Activated naive CD4-positive, alpha-beta T cell treated with anti-CD3 and anti-CD28 coated beads, Interleukin-2, amount 50 U/mL, for 24 hours (primary cell): ENCODE measurements around the gene TTLL5.

Experiments
- H3K27ac Mint-ChIP-seq: one replicate; pipeline ENCODE4 v1.8.0; 2021; ENCODE audit warnings: mild to moderate bottlenecking, mixed read lengths
- H3K27me3 Mint-ChIP-seq: one replicate; pipeline ENCODE4 v1.8.0; 2021; ENCODE audit warnings: mixed read lengths
- H3K36me3 Mint-ChIP-seq: one replicate; pipeline ENCODE4 v1.8.0; 2021; ENCODE audit warnings: mixed read lengths
- H3K4me1 Mint-ChIP-seq: one replicate; pipeline ENCODE4 v1.8.0; 2021; ENCODE audit warnings: mixed read lengths
- H3K4me3 Mint-ChIP-seq: one replicate; pipeline ENCODE4 v1.8.0; 2021; ENCODE audit warnings: mild to moderate bottlenecking, mixed read lengths
- H3K9me3 Mint-ChIP-seq: one replicate; pipeline ENCODE4 v1.8.0; 2021; ENCODE audit warnings: mixed read lengths

Gene TTLL5

DNA sequence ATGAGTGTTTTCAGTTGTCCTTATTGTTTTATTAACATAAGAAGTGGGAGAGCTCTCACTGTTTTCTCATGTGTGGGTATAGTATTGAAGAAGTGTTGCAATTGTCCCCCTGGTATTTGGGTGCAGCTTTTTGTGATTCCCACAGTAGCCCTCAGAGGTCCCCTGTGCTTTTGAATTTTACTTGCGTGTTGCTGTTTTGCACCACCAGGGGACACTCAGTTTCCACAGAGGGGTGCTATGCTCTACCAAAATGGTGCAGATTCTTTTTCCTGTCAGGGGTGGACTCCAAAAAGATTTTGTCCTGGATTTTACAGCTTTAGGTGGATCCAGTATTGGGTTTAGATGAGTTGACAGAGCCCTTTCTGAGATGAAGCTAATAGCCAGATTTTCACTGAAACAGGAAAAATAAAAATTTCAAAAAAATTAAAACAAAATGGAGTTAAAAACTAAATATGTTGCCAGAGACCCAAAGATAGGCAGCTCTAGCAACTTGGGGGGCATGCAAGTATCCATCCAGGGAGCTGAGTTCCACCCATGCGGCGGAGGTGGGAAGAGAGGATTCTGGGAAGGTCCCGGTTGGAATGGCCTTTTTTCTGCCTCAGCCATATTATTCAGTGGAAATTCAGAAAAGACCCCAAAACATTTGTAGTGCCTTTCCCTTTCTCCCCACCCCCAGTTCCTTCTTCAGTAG is 50.2 kb downstream of the TTLL5 start:
- Mint-ChIP-seq H3K9me3 (no peaks in the 10 kb centered on the region), H3K36me3 (peaks cover 4% of the 10 kb centered on the region), H3K4me3 (no peak overlapping the region), H3K27ac (no peak overlapping the region), H3K27me3 (no peaks in the 10 kb centered on the region), H3K4me1 (no peaks in the 10 kb centered on the region)

DNA sequence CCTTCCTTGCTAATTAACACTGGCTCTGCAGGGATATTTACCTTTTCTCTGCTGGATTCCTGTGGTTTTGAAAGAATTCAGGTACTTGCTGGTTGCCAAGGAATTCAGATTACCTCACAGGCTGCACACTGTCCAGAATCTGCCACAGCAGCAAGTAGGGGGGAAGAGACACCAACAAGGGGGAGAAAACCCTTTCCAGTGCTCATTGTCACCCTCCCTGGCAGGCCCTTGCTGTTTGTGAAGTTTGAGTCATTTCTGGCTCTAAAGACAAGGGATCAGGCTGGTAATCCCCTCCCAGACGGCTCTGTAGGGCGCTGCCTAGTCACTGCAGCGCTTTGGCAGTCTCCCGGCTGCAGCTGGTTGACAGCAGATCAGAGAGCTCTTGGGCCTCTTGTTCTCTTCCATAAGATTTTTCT is 50.8 kb downstream of the TTLL5 start:
- Mint-ChIP-seq H3K27me3 (no peaks in the 10 kb centered on the region), H3K27ac (no peak overlapping the region), H3K9me3 (no peaks in the 10 kb centered on the region), H3K4me3 (no peak overlapping the region), H3K4me1 (no peaks in the 10 kb centered on the region), H3K36me3 (peaks cover 5% of the 10 kb centered on the region)

DNA sequence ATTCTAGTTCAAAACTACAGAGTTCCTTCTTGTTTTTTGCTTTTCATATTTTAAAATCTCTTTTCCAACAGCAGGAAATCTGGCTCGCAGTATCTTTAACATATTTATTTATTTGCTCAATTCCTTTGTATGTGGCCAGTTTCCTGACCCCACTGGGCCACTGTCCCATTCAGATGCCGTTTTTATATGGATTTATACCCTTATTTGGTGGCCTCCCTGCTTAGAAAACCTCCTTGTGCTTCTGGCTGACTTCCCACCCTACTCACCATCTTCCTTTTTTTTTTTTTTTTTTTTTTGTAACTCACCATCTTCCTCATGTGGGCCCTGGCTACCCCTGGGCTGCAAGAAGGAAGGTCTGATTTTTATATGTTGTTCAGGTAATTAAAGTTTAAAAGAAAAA is 53.9 kb downstream of the TTLL5 start:
- Mint-ChIP-seq H3K36me3 (peaks cover 12% of the 10 kb centered on the region), H3K9me3 (no peaks in the 10 kb centered on the region), H3K27me3 (no peaks in the 10 kb centered on the region), H3K4me1 (no peaks in the 10 kb centered on the region), H3K4me3 (no peak overlapping the region), H3K27ac (no peak overlapping the region)

DNA sequence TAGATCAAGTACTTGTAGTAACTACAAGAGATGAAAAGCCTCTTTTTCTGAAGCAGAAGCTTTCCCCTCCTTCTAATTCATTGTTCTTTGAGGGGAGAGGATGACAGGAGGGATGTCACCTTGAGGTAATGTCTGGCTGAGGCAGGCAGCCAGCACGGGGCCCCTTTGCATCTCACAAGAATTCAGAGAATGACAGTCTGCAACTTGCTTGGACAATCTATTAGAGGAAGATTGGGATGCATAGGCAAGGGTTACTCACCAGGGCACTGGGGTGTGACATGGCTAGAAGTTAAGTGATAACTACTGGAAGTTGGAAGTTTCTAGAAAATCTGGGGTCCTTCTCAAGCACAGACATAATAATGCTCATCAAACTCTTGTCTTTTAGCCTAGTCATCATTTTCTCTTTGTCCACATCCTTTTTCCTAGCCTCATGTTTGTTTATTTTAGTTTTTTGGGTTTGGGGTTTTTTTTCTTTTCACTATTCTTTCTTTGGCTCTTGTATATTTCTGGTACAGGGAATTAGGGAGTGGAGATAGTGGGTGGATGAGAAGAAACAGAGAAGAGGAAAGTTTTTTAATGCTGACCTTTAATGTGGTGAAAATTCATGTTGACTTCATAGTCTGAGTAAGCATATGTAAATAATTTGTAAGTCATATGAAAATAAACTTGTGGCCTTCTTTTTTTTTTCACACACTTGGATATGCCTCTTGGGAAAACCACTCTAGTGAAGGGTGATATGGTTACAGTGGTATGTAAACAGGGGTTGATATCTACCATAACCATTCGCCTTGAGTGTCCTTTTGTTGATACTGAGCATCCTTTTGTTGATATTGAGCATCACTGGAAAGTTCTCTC is 55.1 kb downstream of the TTLL5 start:
- peaks cover 15% of the 10 kb centered on the region for H3K36me3 Mint-ChIP-seq
- H3K27ac Mint-ChIP-seq = no peak overlapping the region
- H3K27me3 Mint-ChIP-seq = no peaks in the 10 kb centered on the region
- H3K4me1 Mint-ChIP-seq = no peaks in the 10 kb centered on the region
- no peaks in the 10 kb centered on the region for H3K9me3 Mint-ChIP-seq
- H3K4me3 Mint-ChIP-seq = no peak overlapping the region

DNA sequence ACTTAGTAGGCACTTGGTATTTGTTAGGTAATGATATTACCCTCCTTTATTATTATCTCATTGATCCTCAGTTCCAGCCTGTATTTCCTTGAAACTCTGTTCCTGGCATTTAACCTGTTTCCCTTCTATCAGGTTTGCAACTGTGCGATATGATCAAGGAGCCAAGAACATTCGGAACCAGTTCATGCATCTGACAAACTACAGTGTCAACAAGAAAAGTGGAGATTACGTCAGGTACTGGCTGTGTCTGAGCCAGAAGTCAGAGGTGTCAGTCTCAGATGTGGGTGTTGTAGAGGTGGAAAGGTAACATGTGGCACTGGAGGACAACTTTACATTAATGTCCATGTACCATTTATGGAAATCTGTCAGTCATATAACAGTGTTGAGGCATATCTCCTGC is 56.7 kb downstream of the TTLL5 start:
- Mint-ChIP-seq H3K4me3 (no peak overlapping the region), H3K4me1 (no peaks in the 10 kb centered on the region), H3K36me3 (peaks cover 25% of the 10 kb centered on the region), H3K27me3 (no peaks in the 10 kb centered on the region), H3K27ac (no peak overlapping the region), H3K9me3 (no peaks in the 10 kb centered on the region)

DNA sequence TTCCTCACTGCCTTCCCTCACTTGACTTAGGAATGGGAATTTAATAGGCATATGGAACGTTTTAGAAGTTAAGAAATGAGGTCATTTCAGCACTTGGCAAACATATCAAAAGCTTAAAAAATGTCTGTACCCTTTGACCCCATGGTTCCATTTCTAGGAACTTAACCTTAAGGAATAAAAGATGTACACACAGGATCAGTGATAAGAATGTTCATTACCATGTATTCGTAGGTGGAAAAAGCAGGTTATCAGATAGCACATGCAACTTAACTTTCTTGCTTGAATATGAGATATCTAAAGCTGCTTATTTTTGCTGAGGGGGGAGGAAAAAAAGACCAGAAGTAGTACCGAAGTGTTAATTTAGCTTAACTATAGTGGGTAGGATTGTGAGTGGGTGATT is 57.2 kb downstream of the TTLL5 start:
- no peak overlapping the region for H3K4me3 Mint-ChIP-seq
- H3K27ac Mint-ChIP-seq = no peak overlapping the region
- H3K36me3 Mint-ChIP-seq = peaks cover 28% of the 10 kb centered on the region
- H3K27me3 Mint-ChIP-seq = no peaks in the 10 kb centered on the region
- H3K4me1 Mint-ChIP-seq = no peaks in the 10 kb centered on the region
- no peaks in the 10 kb centered on the region for H3K9me3 Mint-ChIP-seq

DNA sequence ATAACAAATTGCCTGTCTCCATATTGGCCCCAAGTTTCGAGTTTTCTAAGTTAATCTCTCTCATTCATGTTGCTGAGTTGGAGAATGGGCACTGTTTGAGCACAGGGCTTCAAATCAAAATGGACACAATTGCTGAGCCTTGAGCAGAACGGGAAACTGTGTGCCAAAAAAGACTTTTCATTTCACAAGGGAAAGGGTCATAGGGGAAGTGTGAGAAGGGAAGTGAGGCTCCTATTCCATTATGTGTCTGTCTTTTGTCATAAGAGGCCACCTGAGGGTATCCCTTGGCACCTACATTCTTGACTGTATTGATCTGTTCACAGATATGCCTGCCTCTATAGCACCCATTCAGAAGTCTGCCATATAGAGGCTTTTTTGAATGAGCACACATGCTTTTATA is 59.1 kb downstream of the TTLL5 start:
- H3K27ac Mint-ChIP-seq = no peak overlapping the region
- no peaks in the 10 kb centered on the region for H3K27me3 Mint-ChIP-seq
- H3K4me1 Mint-ChIP-seq = peaks cover 3% of the 10 kb centered on the region
- peaks cover 33% of the 10 kb centered on the region for H3K36me3 Mint-ChIP-seq
- no peaks in the 10 kb centered on the region for H3K9me3 Mint-ChIP-seq
- H3K4me3 Mint-ChIP-seq = no peak overlapping the region

DNA sequence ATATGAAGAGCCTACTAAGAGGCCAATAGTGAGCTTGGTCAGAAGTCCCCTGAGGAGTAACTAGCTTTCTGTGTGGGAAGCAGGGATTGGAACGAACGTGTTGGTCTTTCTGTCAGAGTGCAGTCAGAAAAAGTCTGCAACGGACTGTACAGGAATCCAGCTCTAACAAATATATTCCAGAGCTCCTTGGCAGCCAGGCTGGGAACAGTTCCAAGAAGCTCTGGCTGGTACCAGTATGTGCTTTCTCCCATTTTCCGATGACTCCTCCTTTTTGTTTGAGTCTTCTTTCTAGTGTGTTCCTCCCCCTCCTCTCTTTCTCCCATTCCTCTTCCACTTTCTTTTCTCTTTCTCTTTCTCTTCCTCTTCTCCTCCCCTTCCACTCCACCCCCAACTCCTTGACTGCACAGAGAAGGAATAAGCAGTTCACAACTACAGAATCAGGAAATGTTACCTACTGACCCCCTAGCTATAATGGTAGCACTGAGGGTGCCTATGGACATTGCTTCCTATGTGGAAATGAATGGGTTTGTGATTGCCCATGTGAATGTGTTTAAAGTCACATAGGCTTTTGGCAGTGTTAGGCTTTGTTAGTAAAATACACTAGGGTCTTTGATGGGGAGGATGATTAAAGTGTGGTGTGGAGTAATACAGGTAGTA is 59.9 kb downstream of the TTLL5 start:
- no peak overlapping the region for H3K27ac Mint-ChIP-seq
- peaks cover 33% of the 10 kb centered on the region for H3K36me3 Mint-ChIP-seq
- H3K4me3 Mint-ChIP-seq = no peak overlapping the region
- H3K27me3 Mint-ChIP-seq = no peaks in the 10 kb centered on the region
- no peaks in the 10 kb centered on the region for H3K9me3 Mint-ChIP-seq
- peaks cover 3% of the 10 kb centered on the region for H3K4me1 Mint-ChIP-seq

DNA sequence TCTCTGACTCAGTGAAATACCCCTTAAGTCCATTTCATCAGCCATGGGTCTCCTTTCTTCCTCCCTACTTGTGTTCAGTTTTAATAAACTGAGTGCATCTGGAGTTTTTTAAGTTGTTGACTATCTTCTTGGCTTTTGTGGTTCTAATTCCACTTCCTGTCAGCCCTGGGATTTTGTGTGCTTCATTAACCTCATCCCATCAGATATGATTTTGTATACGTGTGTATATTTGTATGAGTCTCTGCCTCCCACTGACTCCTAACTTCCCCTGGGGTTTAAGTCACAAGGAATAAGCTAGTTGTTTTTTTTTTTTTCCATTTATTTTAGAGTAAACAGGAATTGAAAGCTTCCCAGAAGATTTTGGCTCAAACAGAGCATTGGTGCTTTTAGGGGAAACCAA is 62.7 kb downstream of the TTLL5 start:
- no peak overlapping the region for H3K27ac Mint-ChIP-seq
- H3K9me3 Mint-ChIP-seq = peaks cover 6% of the 10 kb centered on the region
- H3K36me3 Mint-ChIP-seq = peaks cover 43% of the 10 kb centered on the region
- H3K27me3 Mint-ChIP-seq = no peaks in the 10 kb centered on the region
- peaks cover 3% of the 10 kb centered on the region for H3K4me1 Mint-ChIP-seq
- no peak overlapping the region for H3K4me3 Mint-ChIP-seq

DNA sequence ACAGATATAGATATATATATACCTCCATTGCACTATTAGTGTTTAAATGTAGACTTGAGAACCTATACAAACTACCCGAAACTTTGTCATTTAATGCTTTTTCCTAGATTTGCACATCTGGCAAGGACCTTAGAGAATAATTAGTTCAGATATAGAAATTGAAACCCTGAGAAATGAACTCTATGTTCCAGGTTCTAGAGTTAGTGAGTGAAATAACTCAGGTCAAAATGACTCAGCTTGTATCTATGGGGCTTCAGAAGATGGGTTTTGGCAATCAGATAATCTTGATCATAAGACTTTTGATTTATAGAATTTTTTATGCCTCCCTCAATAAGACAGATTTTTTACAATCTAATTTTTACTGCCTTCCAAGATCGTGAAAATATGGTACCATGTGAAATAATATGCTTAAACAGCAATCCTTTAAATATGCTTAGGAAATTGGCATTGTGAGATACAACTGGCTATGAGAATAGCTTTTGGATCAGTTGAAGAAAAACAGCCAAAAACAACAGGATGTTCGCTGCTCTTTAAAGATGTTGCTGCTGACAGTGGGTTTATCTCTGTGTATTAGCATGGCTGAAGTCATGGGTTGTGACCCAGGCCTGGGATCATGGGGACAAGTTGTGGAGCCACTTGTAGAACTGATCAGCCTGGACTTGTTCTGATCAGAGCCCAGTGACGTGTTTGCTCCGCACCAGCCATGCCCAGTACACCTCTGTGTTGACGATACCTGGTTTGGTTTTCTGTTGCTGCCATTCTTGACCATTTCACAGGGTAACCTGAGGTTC is 63.6 kb downstream of the TTLL5 start:
- peaks cover 40% of the 10 kb centered on the region for H3K36me3 Mint-ChIP-seq
- H3K9me3 Mint-ChIP-seq = peaks cover 6% of the 10 kb centered on the region
- H3K27me3 Mint-ChIP-seq = no peaks in the 10 kb centered on the region
- H3K27ac Mint-ChIP-seq = no peak overlapping the region
- H3K4me3 Mint-ChIP-seq = no peak overlapping the region
- peaks cover 3% of the 10 kb centered on the region for H3K4me1 Mint-ChIP-seq

DNA sequence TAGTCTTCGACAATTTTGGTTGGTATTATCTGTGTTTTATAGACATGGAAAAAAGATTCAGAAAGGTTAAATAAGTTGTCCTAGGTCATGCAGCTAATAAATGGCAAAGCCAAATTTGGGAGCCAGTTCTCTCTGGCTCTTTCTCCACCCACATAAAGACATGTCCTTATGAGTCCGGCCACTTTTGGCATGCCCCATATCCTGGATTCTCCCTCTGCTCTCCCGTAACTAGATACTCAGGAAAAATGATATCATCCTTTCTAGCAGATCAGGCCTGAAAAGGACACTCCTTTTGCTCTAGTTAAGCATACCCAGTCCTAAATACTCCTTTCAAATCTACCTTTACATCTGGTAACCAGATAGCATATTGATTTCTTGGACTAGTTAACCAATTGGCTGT is 64.4 kb downstream of the TTLL5 start:
- no peaks in the 10 kb centered on the region for H3K27me3 Mint-ChIP-seq
- no peak overlapping the region for H3K4me3 Mint-ChIP-seq
- peaks cover 36% of the 10 kb centered on the region for H3K36me3 Mint-ChIP-seq
- H3K9me3 Mint-ChIP-seq = peaks cover 6% of the 10 kb centered on the region
- no peak overlapping the region for H3K27ac Mint-ChIP-seq
- H3K4me1 Mint-ChIP-seq = peaks cover 3% of the 10 kb centered on the region

DNA sequence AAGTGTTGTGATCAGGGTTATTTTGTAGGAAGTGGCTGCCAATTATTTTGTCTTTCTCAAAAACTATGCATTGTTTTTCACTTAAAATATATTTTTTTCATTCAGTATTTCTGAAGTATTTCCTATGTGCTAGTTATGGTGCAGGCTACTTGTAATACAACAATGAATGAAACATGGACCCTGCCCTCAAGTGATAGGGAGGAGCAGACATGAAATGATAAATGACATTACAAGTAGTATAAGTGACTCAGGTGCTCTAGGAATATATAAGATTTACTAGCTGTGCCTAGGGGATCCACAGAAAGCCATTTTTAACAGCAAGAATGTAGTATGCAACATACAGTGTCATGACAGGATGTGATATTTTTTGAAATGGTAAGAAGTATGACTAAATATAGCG is 65.3 kb downstream of the TTLL5 start:
- no peaks in the 10 kb centered on the region for H3K27me3 Mint-ChIP-seq
- H3K36me3 Mint-ChIP-seq = peaks cover 32% of the 10 kb centered on the region
- no peak overlapping the region for H3K27ac Mint-ChIP-seq
- H3K4me3 Mint-ChIP-seq = no peak overlapping the region
- H3K9me3 Mint-ChIP-seq = peaks cover 6% of the 10 kb centered on the region
- H3K4me1 Mint-ChIP-seq = peaks cover 3% of the 10 kb centered on the region

DNA sequence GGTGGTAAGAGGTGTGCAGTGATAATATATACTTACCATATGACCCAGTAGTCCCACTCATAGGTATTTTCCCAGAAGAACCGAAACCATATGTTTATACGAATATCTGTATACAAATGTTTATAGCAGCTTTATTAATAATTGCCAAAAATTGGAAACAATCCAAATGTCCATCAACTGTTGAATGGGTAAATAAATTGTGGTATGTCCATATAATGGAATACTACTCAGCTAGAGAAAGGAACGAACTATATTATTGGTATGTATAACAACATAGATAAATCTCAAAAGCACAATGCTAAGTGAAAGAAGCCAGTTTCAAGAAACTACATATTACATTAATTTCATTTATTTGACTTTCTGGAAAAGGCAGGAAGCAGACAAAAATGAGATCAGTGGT is 66.1 kb downstream of the TTLL5 start:
- H3K4me1 Mint-ChIP-seq = peaks cover 3% of the 10 kb centered on the region
- peaks cover 6% of the 10 kb centered on the region for H3K9me3 Mint-ChIP-seq
- peaks cover 30% of the 10 kb centered on the region for H3K36me3 Mint-ChIP-seq

DNA sequence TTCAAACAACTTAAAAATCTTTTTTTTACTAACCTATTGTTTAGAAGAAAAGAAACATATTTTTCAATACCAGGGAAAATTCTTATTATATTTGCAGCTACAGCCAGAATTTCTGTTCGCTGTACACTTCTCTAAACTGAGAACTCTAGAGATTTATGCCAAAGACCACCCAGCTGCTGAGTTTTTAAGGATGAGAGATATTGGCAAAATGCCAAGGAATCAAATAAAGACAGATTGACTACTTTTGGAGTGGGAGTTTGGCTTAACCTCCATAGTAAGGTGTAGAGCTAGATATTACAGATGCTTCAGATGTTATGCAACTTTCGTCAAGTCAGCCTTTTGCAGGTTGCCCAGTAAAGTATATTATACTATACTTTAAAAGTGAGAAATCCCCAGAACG is 71.8 kb downstream of the TTLL5 start:
- Mint-ChIP-seq H3K27me3 (no peaks in the 10 kb centered on the region), H3K4me1 (no peaks in the 10 kb centered on the region), H3K36me3 (peaks cover 17% of the 10 kb centered on the region), H3K4me3 (no peak overlapping the region), H3K27ac (no peak overlapping the region), H3K9me3 (no peaks in the 10 kb centered on the region)

More for the DNA sequence above, 66.1 kb downstream of the TTLL5 start:
- no peaks in the 10 kb centered on the region for H3K27me3 Mint-ChIP-seq
- H3K27ac Mint-ChIP-seq = no peak overlapping the region
- H3K4me3 Mint-ChIP-seq = no peak overlapping the region

DNA sequence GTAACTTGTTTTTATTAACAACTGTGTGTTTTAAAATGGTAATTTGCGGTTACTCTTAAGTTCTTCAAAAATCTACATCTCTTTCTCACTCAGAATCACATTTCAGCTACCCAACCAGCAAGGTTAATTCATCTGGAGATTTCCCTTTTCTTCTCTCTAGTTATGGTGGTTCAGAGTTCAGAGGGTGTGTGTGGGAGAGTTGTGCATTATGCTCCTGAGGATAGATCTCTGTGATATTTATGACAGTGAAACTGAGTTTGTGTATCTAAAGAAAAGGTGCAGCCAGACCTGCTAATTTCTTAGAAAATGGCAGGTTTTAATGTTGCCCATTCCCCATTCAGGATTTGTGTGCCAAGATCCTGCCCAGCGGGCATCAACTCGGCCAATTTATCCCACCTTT is 73.8 kb downstream of the TTLL5 start:
- peaks cover 17% of the 10 kb centered on the region for H3K36me3 Mint-ChIP-seq
- no peaks in the 10 kb centered on the region for H3K27me3 Mint-ChIP-seq
- no peaks in the 10 kb centered on the region for H3K4me1 Mint-ChIP-seq
- no peak overlapping the region for H3K27ac Mint-ChIP-seq
- H3K9me3 Mint-ChIP-seq = no peaks in the 10 kb centered on the region
- no peak overlapping the region for H3K4me3 Mint-ChIP-seq
